GM13976 (cell line): ENCODE measurements around the gene FYN.

Experiments
- DNase-seq: peaks from one replicate; pipeline ENCODE4 v3.0.0; 2012; ENCODE audit warnings: low spot score
- CTCF ChIP-seq: IDR thresholded peaks from 2 replicates; pipeline ENCODE4 v1.5.1; 2012; ENCODE audit warnings: borderline replicate concordance, mild to moderate bottlenecking; ENCODE audit not compliant: insufficient read depth; ENCODE audit errors: extremely low read depth, missing control alignments, control extremely low read depth
- in situ Hi-C: fragments of 300-500 bp; cut with MboI; formaldehyde crosslinking; loops from one replicate; pipeline ENCODE4 v1.12.0; 2022; ENCODE audit warnings: low sequenced_read_pairs, mixed read lengths, inconsistent platforms; ENCODE audit not compliant: unreplicated experiment

Gene FYN

GRCh38 chr6:111774346-111774703 is 98.9 kb downstream of the FYN start:
- no peak for DNase-seq
- TF ChIP-seq CTCF: no peak
- in situ Hi-C loops: no loop called here

- no peak for TF ChIP-seq CTCF
- in situ Hi-C loops: no loop called here
These were observed 99.5 kb downstream of the FYN start for GRCh38 chr6:111773501-111774345.

GRCh38 chr6:111772381-111772780 is 100.9 kb downstream of the FYN start:
- in situ Hi-C loops: no loop called here
- TF ChIP-seq CTCF: no peak
- no peak for DNase-seq

More at GRCh38 chr6:111773501-111774345, 99.5 kb downstream of the FYN start:
- DNase-seq: no peak

GRCh38 chr6:111771629-111772028 is 101.6 kb downstream of the FYN start:
- DNase-seq: no peak
- in situ Hi-C loops: no loop called here

GRCh38 chr6:111771094-111771432 is 102.2 kb downstream of the FYN start:
- in situ Hi-C loops: no loop called here
- no peak for TF ChIP-seq CTCF
- DNase-seq: no peak

More at GRCh38 chr6:111771629-111772028, 101.6 kb downstream of the FYN start:
- no peak for TF ChIP-seq CTCF

GRCh38 chr6:111770263-111771093 is 102.8 kb downstream of the FYN start:
- in situ Hi-C loops: no loop called here
- no peak for DNase-seq
- no peak for TF ChIP-seq CTCF
